ENCODE data around the gene SGSM1. TPM values are rescaled to one million over a fixed set of nuclear protein-coding genes. Genes with fewer than 3 reads are reported as not detected.

SGSM1 gene
- total RNA-seq, 4 donors from 2014 or later = 1.7 to 6.3 (median 3.7) TPM

GRCh38 chr22:24816806-24817205 lies 10.8 kb downstream of the SGSM1 start:
- Histone ChIP-seq H3K27ac (no peak overlapping the region), H3K4me1 (peaks cover 10% of the 10 kb centered on the region), H3K9me3 (no peaks in the 10 kb centered on the region), H3K36me3 (no peaks in the 10 kb centered on the region), H3K4me3 (no peak overlapping the region), H3K27me3 (no peaks in the 10 kb centered on the region)
- WGBS = 74% methylated on average over 4 of the region's 4 CpGs
- DNase-seq (ENCODE audit: low spot score in 2 of 2) = no peak
- TF ChIP-seq POLR2A (IDR thresholded peaks at IDR 0.05) = no peak
- TF ChIP-seq EP300 (IDR thresholded peaks at IDR 0.05) = no peak
- no peak for TF ChIP-seq CTCF (IDR thresholded peaks at IDR 0.05)
- TF ChIP-seq POLR2AphosphoS5 (IDR thresholded peaks at IDR 0.05) = no peak

- Histone ChIP-seq H3K27me3 (peaks cover 4% of the 10 kb centered on the region), H3K27ac (no peak overlapping the region), H3K4me3 (no peak overlapping the region), H3K36me3 (no peaks in the 10 kb centered on the region), H3K9me3 (no peaks in the 10 kb centered on the region), H3K4me1 (peaks cover 10% of the 10 kb centered on the region)
- TF ChIP-seq CTCF (IDR thresholded peaks at IDR 0.05) (no peak), POLR2AphosphoS5 (IDR thresholded peaks at IDR 0.05) (no peak)
- WGBS = 51% methylated on average over 2 of the region's 2 CpGs
- no peak for DNase-seq (ENCODE audit: low spot score in 2 of 2)
These were observed 13.5 kb downstream of the SGSM1 start for GRCh38 chr22:24819487-24819886.

- Histone ChIP-seq H3K4me1 (peaks cover 10% of the 10 kb centered on the region), H3K9me3 (no peaks in the 10 kb centered on the region), H3K36me3 (no peaks in the 10 kb centered on the region), H3K4me3 (no peak overlapping the region), H3K27me3 (peaks cover 4% of the 10 kb centered on the region), H3K27ac (no peak overlapping the region)
- WGBS = 24% methylated on average over 10 of the region's 10 CpGs
- TF ChIP-seq POLR2AphosphoS5 (IDR thresholded peaks at IDR 0.05) (no peak), CTCF (IDR thresholded peaks at IDR 0.05) (no peak), POLR2A (IDR thresholded peaks at IDR 0.05) (no peak)
- no peak for DNase-seq (ENCODE audit: low spot score in 2 of 2)
These were observed 14.0 kb downstream of the SGSM1 start for GRCh38 chr22:24819911-24820461.

GRCh38 chr22:24822471-24822870 lies 16.5 kb downstream of the SGSM1 start:
- 38% methylated on average over 2 of the region's 2 CpGs for WGBS
- no peaks in the 10 kb centered on the region for H3K9me3 ChIP-seq
- peaks cover 10% of the 10 kb centered on the region for H3K27me3 ChIP-seq
- H3K4me1 ChIP-seq = peaks cover 10% of the 10 kb centered on the region
- H3K4me3 ChIP-seq = no peak overlapping the region
- H3K27ac ChIP-seq = no peak overlapping the region
- DNase-seq (ENCODE audit: low spot score in 2 of 2) = no peak
- no peaks in the 10 kb centered on the region for H3K36me3 ChIP-seq
- TF ChIP-seq POLR2A (IDR thresholded peaks at IDR 0.05) (no peak), POLR2AphosphoS5 (IDR thresholded peaks at IDR 0.05) (no peak), CTCF (IDR thresholded peaks at IDR 0.05) (no peak), EP300 (IDR thresholded peaks at IDR 0.05) (no peak)

GRCh38 chr22:24823787-24824186 lies 17.8 kb downstream of the SGSM1 start:
- H3K27me3 ChIP-seq = peaks cover 10% of the 10 kb centered on the region
- 92% methylated on average over 9 of the region's 9 CpGs for WGBS
- DNase-seq (ENCODE audit: low spot score in 2 of 2) = no peak
- TF ChIP-seq CTCF (IDR thresholded peaks at IDR 0.05) (no peak), POLR2A (IDR thresholded peaks at IDR 0.05) (no peak), POLR2AphosphoS5 (IDR thresholded peaks at IDR 0.05) (no peak), EP300 (IDR thresholded peaks at IDR 0.05) (no peak)
- H3K9me3 ChIP-seq = no peaks in the 10 kb centered on the region
- no peak overlapping the region for H3K4me3 ChIP-seq
- peaks cover 10% of the 10 kb centered on the region for H3K4me1 ChIP-seq
- H3K27ac ChIP-seq = no peak overlapping the region
- H3K36me3 ChIP-seq = no peaks in the 10 kb centered on the region

All from suprapubic skin (tissue), 4 donors.